Tracheal epithelial cell (primary cell): ENCODE measurements around the gene CBL. TPM values are rescaled to one million over a fixed set of nuclear protein-coding genes. Genes with fewer than 3 reads are reported as not detected.

ENCODE experiments used
- total RNA-seq: library from RNA; depleted of rRNA; stranded (reverse); fragments of >200 nt; gene quantifications from 2 replicates; pipeline ENCODE4 v1.2.1, GENCODE V29; 2014

Gene CBL
- 9.0 and 9.6 TPM in 2 replicates for total RNA-seq

DNA sequence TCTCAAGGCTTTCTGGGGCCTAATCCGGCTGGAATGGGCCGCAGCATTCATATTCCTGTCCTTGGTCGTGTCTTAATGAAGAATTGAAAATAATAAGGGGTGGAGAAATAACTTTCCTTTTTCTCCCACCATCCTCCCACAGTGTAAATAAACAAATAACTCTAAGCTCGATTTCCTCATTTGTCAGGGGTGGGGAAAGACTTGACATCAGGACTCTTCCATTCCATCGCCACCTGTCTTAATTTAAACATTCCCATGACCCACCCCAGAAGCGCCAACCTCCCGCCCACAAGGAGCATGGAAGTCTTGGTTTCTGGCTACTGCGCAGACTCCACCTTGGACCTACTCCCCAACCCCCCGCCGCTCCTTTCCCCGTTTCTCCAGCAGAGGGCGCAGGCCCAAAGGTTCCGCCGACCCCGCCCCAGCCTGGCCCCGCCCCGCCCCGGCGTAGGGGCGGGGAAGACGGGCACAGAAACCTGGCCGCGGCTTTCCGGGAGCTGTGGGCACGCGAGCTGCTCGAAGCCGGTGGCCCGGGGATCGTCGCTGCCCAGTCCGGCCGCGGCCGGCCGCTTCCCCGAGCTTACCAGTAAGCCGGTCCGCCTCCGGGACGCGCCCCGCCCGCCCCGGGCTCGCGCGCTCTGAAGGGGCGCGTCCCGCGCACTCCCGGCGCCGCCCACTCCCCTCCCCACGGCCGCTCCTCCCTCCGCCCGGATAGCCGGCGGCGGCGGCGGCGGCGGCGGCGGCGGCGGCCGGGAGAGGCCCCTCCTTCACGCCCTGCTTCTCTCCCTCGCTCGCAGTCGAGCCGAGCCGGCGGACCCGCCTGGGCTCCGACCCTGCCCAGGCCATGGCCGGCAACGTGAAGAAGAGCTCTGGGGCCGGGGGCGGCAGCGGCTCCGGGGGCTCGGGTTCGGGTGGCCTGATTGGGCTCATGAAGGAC, at the start of gene CBL:
Gene CBL, plus strand, starts transcription at position 766 of the 937 bp plus-strand sequence. Its CDS starts 79 bp downstream, at position 845.

DNA sequence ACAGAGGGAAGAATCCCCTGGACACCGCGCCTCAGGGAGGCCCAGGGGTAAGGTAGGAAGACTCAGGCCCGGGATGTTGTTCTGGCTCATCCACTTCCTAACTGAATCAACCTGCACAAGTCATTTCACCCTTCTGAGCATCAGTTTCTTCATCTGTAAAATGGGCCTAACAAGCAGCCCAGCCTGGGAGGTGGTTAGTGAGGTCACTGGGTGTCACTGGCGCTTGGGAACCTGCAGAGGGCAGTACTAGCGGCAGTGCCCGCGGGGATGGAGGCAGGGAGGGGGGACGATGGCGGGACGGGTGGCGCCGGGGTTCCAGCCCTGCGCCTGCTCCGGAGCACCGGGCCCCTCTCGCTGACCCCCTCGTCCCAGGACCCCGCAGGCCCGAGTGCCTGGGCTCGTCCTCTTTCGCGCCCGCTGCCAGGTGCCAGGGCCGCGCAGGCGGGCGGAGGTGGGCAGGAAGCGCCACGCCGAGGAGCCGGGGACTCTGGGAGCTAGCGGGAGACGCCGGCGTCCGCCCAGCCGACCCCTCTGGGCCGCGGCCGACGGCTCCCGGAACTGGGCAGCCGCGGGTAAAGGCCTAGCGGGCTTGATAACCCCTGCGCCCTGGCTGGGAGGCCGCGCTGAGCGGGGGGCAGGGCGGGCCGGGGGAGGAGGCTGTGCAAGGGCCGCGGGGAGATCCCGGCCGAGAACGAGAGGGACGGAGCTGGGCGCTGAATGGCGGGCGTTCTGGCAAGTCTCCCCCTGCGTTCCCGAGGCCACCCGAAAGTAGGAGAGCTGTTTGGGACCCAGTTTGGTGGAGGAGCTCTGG, 37.5 kb upstream of the CBL start, which contains the start of gene NLRX1:
Gene NLRX1, plus strand, starts transcription at position 255 of the 811 bp plus-strand sequence. CDS start 2,679 bp downstream, outside the sequence.

DNA sequence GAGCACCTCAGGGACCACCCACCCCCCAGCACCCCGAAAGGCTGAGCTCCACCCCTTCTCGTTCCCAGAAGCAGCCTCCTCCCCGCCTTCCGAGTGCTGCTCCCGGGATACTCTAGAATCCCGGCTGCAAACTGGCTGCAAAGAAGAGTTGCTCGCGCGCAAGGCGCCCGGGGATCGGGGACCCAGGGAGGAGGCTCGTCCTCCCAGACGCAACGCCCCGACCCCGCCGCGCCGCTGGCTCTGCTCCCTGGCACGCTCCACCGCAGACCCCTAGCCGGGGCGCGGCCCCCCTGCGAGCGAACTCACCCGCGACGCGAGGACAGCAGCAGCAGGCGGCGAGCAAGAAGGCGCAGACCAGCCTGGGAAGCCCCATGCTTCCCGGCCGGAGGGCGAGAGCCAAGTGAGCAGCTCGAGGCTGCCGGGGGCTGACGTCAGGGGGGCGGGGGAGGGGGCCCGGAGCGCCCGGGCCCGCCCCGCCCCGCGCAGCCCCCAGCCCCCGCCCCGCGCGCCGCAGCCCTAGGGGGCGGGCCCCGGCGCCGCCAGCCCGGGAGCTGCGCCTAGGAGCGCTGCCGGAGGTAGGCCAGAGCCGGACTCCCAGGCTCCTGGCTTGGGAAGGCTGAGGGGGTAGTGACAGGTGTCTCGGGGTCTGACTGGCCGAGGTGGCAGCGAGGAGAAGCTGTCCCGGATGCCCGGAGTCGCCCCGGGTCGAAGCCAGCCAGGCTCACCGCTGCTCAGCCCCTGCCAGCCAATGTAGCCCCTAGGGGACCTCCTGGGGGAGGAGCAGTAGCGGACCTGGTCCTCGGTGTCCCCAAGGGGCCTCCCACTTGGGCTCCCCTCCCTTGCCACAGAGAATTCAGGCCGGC, 110.8 kb downstream of the CBL start, which contains the start of gene MCAM:
Gene MCAM, minus strand, starts transcription at position 402 of the 863 bp plus-strand sequence. Its CDS starts 29 bp downstream, at position 373.

DNA sequence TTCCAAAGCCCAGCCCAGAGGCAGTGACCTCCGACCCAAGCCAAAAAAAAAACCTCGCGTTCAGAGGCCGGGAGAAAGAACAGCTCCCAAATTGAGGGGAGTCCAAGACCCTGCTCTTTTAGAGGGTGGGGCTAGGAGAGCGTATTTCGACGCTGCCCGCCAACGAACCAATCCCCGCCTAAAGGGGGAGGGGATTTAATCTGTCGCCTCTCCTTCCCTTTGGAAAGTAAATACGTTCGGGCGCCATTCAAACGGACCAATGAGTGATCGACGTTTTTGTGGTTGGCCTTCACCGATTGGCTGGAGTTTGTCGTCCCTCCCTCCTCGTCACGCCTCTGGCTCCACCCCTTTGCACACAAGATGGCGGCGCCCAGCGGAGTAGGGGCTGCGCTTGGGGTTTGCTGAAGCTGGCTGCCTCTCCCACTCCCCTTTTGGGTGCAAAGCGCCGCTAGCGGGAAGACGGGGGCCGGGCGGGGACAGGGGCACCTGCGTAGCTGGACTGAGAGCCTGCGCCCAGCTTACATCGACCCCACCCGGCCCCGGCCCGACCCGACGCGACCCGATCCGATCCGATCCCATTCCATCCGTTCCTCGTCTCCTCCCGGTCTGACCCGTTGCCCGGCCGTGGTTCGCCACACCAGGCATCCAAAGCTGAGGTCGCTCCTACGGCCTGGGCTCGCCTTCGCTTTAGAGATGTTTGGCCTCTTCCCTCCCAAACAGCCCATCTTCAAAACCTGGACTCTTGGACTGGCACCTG, 128.2 kb downstream of the CBL start, which contains the start of gene RNF26:
Gene RNF26, plus strand, starts transcription at position 354 of the 757 bp plus-strand sequence. CDS start 596 bp downstream, outside the sequence.

DNA sequence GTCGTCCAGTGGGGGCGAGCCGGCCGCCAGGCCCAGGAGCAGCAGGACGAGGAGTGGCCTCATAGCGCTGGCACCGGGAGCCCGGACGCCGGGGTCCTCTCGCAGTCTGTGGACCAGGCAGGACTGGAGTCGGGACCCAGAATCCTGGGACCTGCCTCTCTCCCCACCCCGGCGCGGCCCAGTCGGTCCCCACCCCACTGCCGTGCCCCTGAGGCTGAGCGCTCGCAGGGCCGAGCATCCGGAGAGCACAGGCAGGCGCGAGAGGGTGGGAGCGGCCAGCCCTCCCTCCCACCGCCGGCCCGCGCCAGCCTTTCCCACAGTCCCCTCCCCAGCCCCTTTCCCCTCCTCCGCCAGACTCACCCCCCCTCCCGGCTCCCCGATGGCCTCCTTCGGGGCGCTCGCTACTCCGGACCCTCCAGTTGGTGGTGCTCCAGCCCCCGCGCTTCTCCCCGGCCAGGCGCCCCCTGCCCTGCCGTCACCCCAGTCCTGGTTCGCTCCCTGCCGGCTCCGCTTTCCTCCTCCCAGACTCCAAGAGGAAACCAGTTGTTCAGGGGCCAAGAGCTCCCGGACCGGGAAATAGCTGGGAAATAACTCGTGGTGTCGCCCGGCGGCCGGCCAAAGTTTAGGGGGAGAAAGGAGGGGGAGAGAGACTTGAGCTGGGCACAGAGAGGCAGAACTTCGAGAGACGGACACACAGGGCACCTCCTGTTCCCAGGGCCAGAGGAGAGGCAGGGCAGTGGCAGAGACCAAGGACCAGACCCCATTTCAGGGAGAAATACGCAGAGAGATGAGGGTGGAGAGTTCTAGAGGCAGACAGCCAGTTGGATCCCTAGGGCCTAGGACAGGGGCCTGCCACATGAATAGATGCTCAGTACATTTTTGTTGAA, 134.4 kb downstream of the CBL start, which contains the start of gene C1QTNF5:
Gene C1QTNF5, minus strand, starts transcription at position 549 of the 887 bp plus-strand sequence. Its CDS starts 486 bp downstream, at position 63.

DNA sequence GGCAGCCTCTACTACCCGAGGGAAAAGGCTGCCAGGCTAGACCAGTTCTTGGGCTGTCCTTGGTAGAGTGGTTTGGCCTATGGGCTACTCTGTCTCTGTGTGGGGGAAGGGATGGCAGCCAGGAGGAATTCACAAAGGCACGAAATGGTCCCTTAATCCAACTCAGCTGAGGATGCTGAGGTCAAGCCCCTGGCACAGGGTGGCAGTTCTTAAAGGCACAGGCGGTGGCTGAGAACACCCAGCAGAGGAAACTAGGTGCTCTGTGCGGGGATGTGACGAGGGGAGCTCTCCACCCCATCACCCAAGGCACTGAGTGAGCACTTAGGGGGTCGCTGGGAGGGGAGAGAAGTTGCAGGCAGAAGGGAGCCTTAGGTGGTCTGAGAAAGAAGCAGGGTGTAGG, 140.5 kb downstream of the CBL start, which contains the start of gene MFRP:
Gene MFRP, minus strand, starts transcription at position 101 of the 400 bp plus-strand sequence. CDS start 192 bp downstream, outside the sequence.

Other genes with a start within 250 kb of the CBL start
- not detected in 2 replicates for gene FOXR1, start 234.6 kb upstream of the CBL start, total RNA-seq
- 10.7 and 13.5 TPM in 2 replicates for gene CENATAC, start 208.2 kb upstream of the CBL start, total RNA-seq
- gene RPS25, start 188.0 kb upstream of the CBL start, total RNA-seq, result 2,545 and 3,713 TPM in 2 replicates
- gene TRAPPC4, start 187.6 kb upstream of the CBL start, total RNA-seq, result 65.6 and 88.4 TPM in 2 replicates
- gene SLC37A4, start 175.5 kb upstream of the CBL start, total RNA-seq, result 16.4 and 19.3 TPM in 2 replicates
- gene HYOU1, start 149.1 kb upstream of the CBL start, total RNA-seq, result 106 and 158 TPM in 2 replicates
- 19.0 and 19.6 TPM in 2 replicates for gene VPS11, start 138.5 kb upstream of the CBL start, total RNA-seq
- gene HMBS, start 121.5 kb upstream of the CBL start, total RNA-seq, result 17.4 and 21.3 TPM in 2 replicates
- gene DPAGT1, start 104.5 kb upstream of the CBL start, total RNA-seq, result 20.2 and 27.5 TPM in 2 replicates
- 1.4 and 1.9 TPM in 2 replicates for gene C2CD2L, start 99.0 kb upstream of the CBL start, total RNA-seq
- 13.0 and 27.5 TPM in 2 replicates for gene HINFP, start 84.8 kb upstream of the CBL start, total RNA-seq
- gene ABCG4, start 57.3 kb upstream of the CBL start, total RNA-seq, result not detected in 2 replicates
- 24.5 and 27.0 TPM in 2 replicates for gene NLRX1, start 37.6 kb upstream of the CBL start, total RNA-seq
- gene NHERF4, start 20.9 kb upstream of the CBL start, total RNA-seq, result not detected in 2 replicates
- 44.1 and 177 TPM in 2 replicates for gene MCAM, start 110.8 kb downstream of the CBL start, total RNA-seq
- gene RNF26, start 128.2 kb downstream of the CBL start, total RNA-seq, result 3.1 and 4.9 TPM in 2 replicates
- gene C1QTNF5, start 134.5 kb downstream of the CBL start, total RNA-seq, result 0.43 and 1.2 TPM in 2 replicates
- gene MFRP, start 140.4 kb downstream of the CBL start, total RNA-seq, result not detected in 2 replicates
- gene USP2, start 175.4 kb downstream of the CBL start, total RNA-seq, result 0.96 TPM in 1 of 2 replicates, not detected in the other
- gene THY1, start 216.8 kb downstream of the CBL start, total RNA-seq, result 0.21 and 2.4 TPM in 2 replicates